CD4-positive, alpha-beta T cell treated with Interleukin-10 for 1 hour (primary cell): Measurements from ENCODE around the gene UBR3.

Experiments
- DNase-seq: peaks from one replicate; pipeline ENCODE4 v3.0.0-alpha.2; 2020

UBR3 gene

GRCh38 chr2:170063456-170064235 lies 236.4 kb downstream of the UBR3 start:
- DNase-seq = no peak

GRCh38 chr2:170070778-170071177 lies 243.5 kb downstream of the UBR3 start:
- no peak for DNase-seq

GRCh38 chr2:170073288-170073687 lies 246.0 kb downstream of the UBR3 start:
- DNase-seq = no peak

GRCh38 chr2:170076189-170076588 lies 248.9 kb downstream of the UBR3 start:
- no peak for DNase-seq

- DNase-seq = no peak
Measured at GRCh38 chr2:170077830-170078569, 250.7 kb downstream of the UBR3 start.

- DNase-seq = no peak
Measured at GRCh38 chr2:170084820-170085491, 257.7 kb downstream of the UBR3 start.

- DNase-seq = no peak
Measured at GRCh38 chr2:170086117-170086688, 258.9 kb downstream of the UBR3 start.

- no peak for DNase-seq
Measured at GRCh38 chr2:170086751-170087412, 259.6 kb downstream of the UBR3 start.

- DNase-seq = no peak
Measured at GRCh38 chr2:170087413-170087793, 260.1 kb downstream of the UBR3 start.

GRCh38 chr2:170088776-170089175 lies 261.5 kb downstream of the UBR3 start:
- DNase-seq = no peak

GRCh38 chr2:170090229-170090628 lies 263.0 kb downstream of the UBR3 start:
- no peak for DNase-seq

- no peak for DNase-seq
Measured at GRCh38 chr2:170091436-170091835, 264.2 kb downstream of the UBR3 start.

- no peak for DNase-seq
Measured at GRCh38 chr2:170092436-170093060, 265.3 kb downstream of the UBR3 start.

GRCh38 chr2:170095380-170095779 lies 268.1 kb downstream of the UBR3 start:
- no peak for DNase-seq

- no peak for DNase-seq
Measured at GRCh38 chr2:170098626-170099312, 271.5 kb downstream of the UBR3 start.

GRCh38 chr2:170101789-170102188 lies 274.5 kb downstream of the UBR3 start:
- DNase-seq = no peak

GRCh38 chr2:170106102-170106840 lies 279.0 kb downstream of the UBR3 start:
- no peak for DNase-seq

- no peak for DNase-seq
Measured at GRCh38 chr2:170113168-170113894, 286.1 kb downstream of the UBR3 start.

- DNase-seq = no peak
Measured at GRCh38 chr2:170115501-170116229, 288.4 kb downstream of the UBR3 start.

- no peak for DNase-seq
Measured at GRCh38 chr2:170118641-170119040, 291.4 kb downstream of the UBR3 start.
